ENCODE data around the gene MTG1.
"Not testable (repeated sequence)": the region's sequence is repeated elsewhere in the genome, so short reads cannot be mapped to it uniquely, and the experiment has no call there.

MTG1 gene

GRCh38 chr10:133431888-133432613 lies 38.1 kb downstream of the MTG1 start:
- not testable (repeated sequence) for DNase-seq

- not testable (repeated sequence) for DNase-seq
These were observed 38.8 kb downstream of the MTG1 start for GRCh38 chr10:133432789-133433188.

- DNase-seq, result peak; percentile 23
These were observed 44.8 kb downstream of the MTG1 start for GRCh38 chr10:133438711-133439273.

- no peak for DNase-seq
These were observed 45.8 kb downstream of the MTG1 start for GRCh38 chr10:133439517-133440461.

- DNase-seq, result no peak
These were observed 46.8 kb downstream of the MTG1 start for GRCh38 chr10:133440633-133441285.

- not testable (repeated sequence) for DNase-seq
These were observed 47.4 kb downstream of the MTG1 start for GRCh38 chr10:133441356-133441755.

GRCh38 chr10:133441780-133442179 lies 47.8 kb downstream of the MTG1 start:
- DNase-seq, result no peak

GRCh38 chr10:133442191-133442966 lies 48.4 kb downstream of the MTG1 start:
- peak; percentile 72 for DNase-seq

- no peak for DNase-seq
These were observed 49.3 kb downstream of the MTG1 start for GRCh38 chr10:133442967-133443924.

- DNase-seq, result no peak
These were observed 50.6 kb downstream of the MTG1 start for GRCh38 chr10:133444342-133445267.

GRCh38 chr10:133445268-133445732 lies 51.3 kb downstream of the MTG1 start:
- no peak for DNase-seq

- DNase-seq, result no peak
These were observed 52.1 kb downstream of the MTG1 start for GRCh38 chr10:133445751-133446708.

- DNase-seq, result no peak
These were observed 53.0 kb downstream of the MTG1 start for GRCh38 chr10:133446979-133447378.

GRCh38 chr10:133448120-133448519 lies 54.2 kb downstream of the MTG1 start:
- DNase-seq, result no peak

- no peak for DNase-seq
These were observed 57.4 kb downstream of the MTG1 start for GRCh38 chr10:133451346-133451745.

GRCh38 chr10:133452453-133452852 lies 58.5 kb downstream of the MTG1 start:
- DNase-seq, result no peak

GRCh38 chr10:133453516-133454203 lies 59.7 kb downstream of the MTG1 start, which contains the start of gene SCART1:
SCART1 (plus strand) TSS chr10:133453945; CDS start chr10:133453998, 53 bp downstream.
- no peak for DNase-seq
